Measurements from ENCODE around the gene CFAP410.

Gene CFAP410

DNA sequence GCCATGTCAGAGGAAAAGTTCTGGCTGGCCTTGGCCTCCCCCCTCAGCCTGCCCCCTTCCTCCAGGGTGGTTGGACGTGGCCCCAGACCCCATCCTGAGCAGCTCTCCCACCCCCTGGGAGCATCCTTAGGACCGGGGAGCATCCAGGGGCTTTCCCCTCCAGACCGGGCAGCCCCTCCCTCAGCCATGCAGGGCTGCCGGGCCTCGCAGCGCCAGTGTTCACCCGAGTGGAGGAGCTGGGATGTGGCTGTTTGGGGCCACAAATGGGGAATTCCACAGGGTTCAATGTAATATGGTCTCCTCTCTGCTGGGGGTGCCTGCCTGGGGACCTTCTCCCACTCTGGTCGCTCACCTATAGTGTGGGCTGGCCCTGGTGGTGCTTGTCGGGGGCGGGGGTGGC lies 43.5 kb downstream of the CFAP410 start:
- TF ChIP-seq POLR2AphosphoS5 (IDR thresholded peaks at IDR 0.05; ENCODE audit: low read depth), result no peak
- no peak for TF ChIP-seq SPI1 (IDR thresholded peaks at IDR 0.05; ENCODE audit: borderline replicate concordance, low read depth)
- no peak for TF ChIP-seq GABPA (IDR thresholded peaks at IDR 0.05; ENCODE audit: low read depth)
- no peak for TF ChIP-seq CTCF (IDR thresholded peaks at IDR 0.05; ENCODE audit: insufficient read depth, low read length)
- TF ChIP-seq, protein P1, sequence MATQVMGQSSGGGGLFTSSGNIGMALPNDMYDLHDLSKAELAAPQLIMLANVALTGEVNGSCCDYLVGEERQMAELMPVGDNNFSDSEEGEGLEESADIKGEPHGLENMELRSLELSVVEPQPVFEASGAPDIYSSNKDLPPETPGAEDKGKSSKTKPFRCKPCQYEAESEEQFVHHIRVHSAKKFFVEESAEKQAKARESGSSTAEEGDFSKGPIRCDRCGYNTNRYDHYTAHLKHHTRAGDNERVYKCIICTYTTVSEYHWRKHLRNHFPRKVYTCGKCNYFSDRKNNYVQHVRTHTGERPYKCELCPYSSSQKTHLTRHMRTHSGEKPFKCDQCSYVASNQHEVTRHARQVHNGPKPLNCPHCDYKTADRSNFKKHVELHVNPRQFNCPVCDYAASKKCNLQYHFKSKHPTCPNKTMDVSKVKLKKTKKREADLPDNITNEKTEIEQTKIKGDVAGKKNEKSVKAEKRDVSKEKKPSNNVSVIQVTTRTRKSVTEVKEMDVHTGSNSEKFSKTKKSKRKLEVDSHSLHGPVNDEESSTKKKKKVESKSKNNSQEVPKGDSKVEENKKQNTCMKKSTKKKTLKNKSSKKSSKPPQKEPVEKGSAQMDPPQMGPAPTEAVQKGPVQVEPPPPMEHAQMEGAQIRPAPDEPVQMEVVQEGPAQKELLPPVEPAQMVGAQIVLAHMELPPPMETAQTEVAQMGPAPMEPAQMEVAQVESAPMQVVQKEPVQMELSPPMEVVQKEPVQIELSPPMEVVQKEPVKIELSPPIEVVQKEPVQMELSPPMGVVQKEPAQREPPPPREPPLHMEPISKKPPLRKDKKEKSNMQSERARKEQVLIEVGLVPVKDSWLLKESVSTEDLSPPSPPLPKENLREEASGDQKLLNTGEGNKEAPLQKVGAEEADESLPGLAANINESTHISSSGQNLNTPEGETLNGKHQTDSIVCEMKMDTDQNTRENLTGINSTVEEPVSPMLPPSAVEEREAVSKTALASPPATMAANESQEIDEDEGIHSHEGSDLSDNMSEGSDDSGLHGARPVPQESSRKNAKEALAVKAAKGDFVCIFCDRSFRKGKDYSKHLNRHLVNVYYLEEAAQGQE (IDR thresholded peaks at IDR 0.05; ENCODE audit: insufficient replicate concordance, low read depth), result no peak
- H3K27ac ChIP-seq (replicated peaks), result no peak overlapping the region
- H3K4me3 ChIP-seq (replicated peaks; ENCODE audit: insufficient read depth, low read length), result no peak overlapping the region
- H3K27me3 ChIP-seq (ENCODE audit: insufficient read depth, poor library complexity, severe bottlenecking), result no peaks in the 10 kb centered on the region
- no peak for DNase-seq (ENCODE audit: low read depth in 1 of 2, low spot score in 1 of 2)

GRCh38 chr21:44295163-44295573 lies 44.0 kb downstream of the CFAP410 start:
- no peak for DNase-seq (ENCODE audit: low read depth in 1 of 2, low spot score in 1 of 2)
- H3K27ac ChIP-seq (replicated peaks), result no peak overlapping the region
- no peak overlapping the region for H3K4me3 ChIP-seq (replicated peaks; ENCODE audit: insufficient read depth, low read length)
- no peaks in the 10 kb centered on the region for H3K27me3 ChIP-seq (ENCODE audit: insufficient read depth, poor library complexity, severe bottlenecking)
- TF ChIP-seq CTCF (IDR thresholded peaks at IDR 0.05; ENCODE audit: insufficient read depth, low read length), result no peak
- TF ChIP-seq GABPA (IDR thresholded peaks at IDR 0.05; ENCODE audit: low read depth), result no peak
- TF ChIP-seq, protein P1 (IDR thresholded peaks at IDR 0.05; ENCODE audit: insufficient replicate concordance, low read depth), result no peak
- no peak for TF ChIP-seq SPI1 (IDR thresholded peaks at IDR 0.05; ENCODE audit: borderline replicate concordance, low read depth)
- TF ChIP-seq POLR2AphosphoS5 (IDR thresholded peaks at IDR 0.05; ENCODE audit: low read depth), result no peak

DNA sequence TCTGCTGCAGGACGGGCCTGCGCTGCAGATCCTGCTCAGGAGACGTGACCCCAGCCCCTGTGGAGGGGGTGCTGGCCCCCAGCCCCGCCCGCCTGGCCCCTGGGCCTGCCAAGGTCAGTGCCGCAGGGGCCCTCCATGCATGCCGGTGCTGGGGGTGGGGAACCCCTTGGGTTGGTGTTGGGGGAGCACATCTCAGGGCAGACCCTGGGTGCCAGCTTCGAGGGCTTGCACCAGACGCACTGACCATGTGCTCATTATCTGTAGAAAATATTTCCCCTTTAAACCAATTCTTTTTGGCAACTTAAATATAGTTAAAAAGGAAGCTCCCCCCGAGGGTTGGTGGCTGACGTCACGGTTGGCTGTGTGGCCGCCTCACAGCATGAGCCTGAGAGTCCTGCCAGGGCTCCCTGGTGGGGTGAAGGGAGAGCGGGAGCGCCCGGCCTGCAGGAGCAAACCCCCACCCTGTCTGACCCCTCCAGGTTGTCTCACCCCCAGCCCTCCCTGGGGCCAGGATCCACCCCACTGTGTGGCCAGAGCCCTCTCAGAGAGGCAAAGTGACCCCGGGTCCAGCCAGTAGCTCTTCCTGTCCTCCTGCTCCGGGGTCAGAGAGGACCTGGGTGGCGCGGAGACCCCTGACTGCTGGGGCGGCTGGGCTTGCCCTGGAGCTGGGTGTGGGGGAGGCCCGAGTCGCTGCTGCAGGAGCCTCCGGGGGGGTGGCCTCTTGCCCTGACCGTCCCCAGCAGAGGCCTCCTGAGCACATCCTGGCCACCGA lies 44.6 kb downstream of the CFAP410 start:
- no peak for DNase-seq (ENCODE audit: low read depth in 1 of 2, low spot score in 1 of 2)
- no peak for TF ChIP-seq SPI1 (IDR thresholded peaks at IDR 0.05; ENCODE audit: borderline replicate concordance, low read depth)
- TF ChIP-seq, protein P1 (IDR thresholded peaks at IDR 0.05; ENCODE audit: insufficient replicate concordance, low read depth), result no peak
- Histone ChIP-seq H3K27me3 (ENCODE audit: insufficient read depth, poor library complexity, severe bottlenecking) (no peaks in the 10 kb centered on the region), H3K27ac (replicated peaks) (no peak overlapping the region), H3K4me3 (replicated peaks; ENCODE audit: insufficient read depth, low read length) (no peak overlapping the region)

All from HL-60 (cell line).